Breast epithelium (tissue), 4 donors: ENCODE results near the gene GPR55. TPM values are rescaled to one million over a fixed set of nuclear protein-coding genes. Genes with fewer than 3 reads are reported as not detected.

Experiments
- DNase-seq, 2 donors: peaks; one replicate each; pipeline ENCODE4 v3.0.0-alpha.2; 2019; ENCODE audit warnings: low spot score in 2 of 2
- H3K27ac ChIP-seq, 2 donors: fragments of 200-600 bp; sonication (generic) in 1 of 2; one replicate each; pipeline ENCODE4 v1.5.1; 2016 to 2019; ENCODE audit warnings: mild to moderate bottlenecking in 1 of 2
- H3K27me3 ChIP-seq, 2 donors: fragments of 200-600 bp; sonication (generic) in 1 of 2; one replicate each; pipeline versions ENCODE4 v1.5.1 to v1.6.0; 2017 to 2019; ENCODE audit warnings: control low read depth in 1 of 2, mild to moderate bottlenecking in 1 of 2
- H3K36me3 ChIP-seq: fragments of 200-600 bp; one replicate; pipeline ENCODE4 v1.5.1; 2019
- H3K4me1 ChIP-seq, 2 donors: fragments of 200-600 bp; sonication (generic); one replicate each; pipeline ENCODE4 v1.5.1; 2016 to 2019; ENCODE audit warnings: control low read depth in 1 of 2
- H3K4me3 ChIP-seq, 3 donors: fragments of 200-600 bp; sonication (generic); 1 replicate in 2 of 3; 2 replicates in 1 of 3; pipeline ENCODE4 v1.5.1; 2016 to 2019; ENCODE audit warnings: mild to moderate bottlenecking in 3 of 3, moderate library complexity in 2 of 3
- H3K9me3 ChIP-seq, 2 donors: fragments of 200-600 bp; sonication (generic) in 1 of 2; one replicate each; pipeline ENCODE4 v1.5.1; 2016 to 2019; ENCODE audit warnings: control low read depth in 1 of 2
- CTCF ChIP-seq, 3 donors: fragments of 450-650 bp; IDR thresholded peaks; one replicate each; pipeline ENCODE4 v1.5.1; 2016 to 2017; ENCODE audit warnings: antibody characterized with exemption in 3 of 3, mild to moderate bottlenecking in 3 of 3, moderate library complexity in 3 of 3
- POLR2A ChIP-seq: fragments of 450-650 bp; IDR thresholded peaks from one replicate; pipeline ENCODE4 v1.6.1; 2016; ENCODE audit warnings: antibody characterized with exemption, mild to moderate bottlenecking, moderate library complexity
- POLR2AphosphoS5 ChIP-seq, 3 donors: sonication (generic); formaldehyde crosslinking; IDR thresholded peaks; one replicate each; pipeline ENCODE4 v1.6.1; 2017; ENCODE audit warnings: antibody characterized with exemption in 3 of 3
- intact Hi-C: fragments of 100-400 bp; cut with DNase I; formaldehyde crosslinking; loops from one replicate; pipeline ENCODE4 v1.15.1; 2023; ENCODE audit warnings: low total_unique reads
- total RNA-seq, 3 donors: library from RNA; depleted of rRNA; stranded (reverse); fragments of >200 nt; gene quantifications; one replicate each; pipeline ENCODE4 v1.1.0, GENCODE V29; 2016

The GPR55 gene
- total RNA-seq, 3 donors from 2014 or later: 0.16 to 0.44 TPM; not detected in 1

GRCh38 chr2:230955163-230955737, 30.2 kb upstream of the GPR55 start:
- intact Hi-C loops: no loop called here
- Histone ChIP-seq H3K36me3 (no peaks in the 10 kb centered on the region), H3K9me3 (no peaks in the 10 kb centered on the region), H3K27ac (no peak overlapping the region), H3K4me3 (no peak overlapping the region), H3K4me1 (peaks cover 0 to 3% of the 10 kb centered on the region in 2 donors), H3K27me3 (no peaks in the 10 kb centered on the region)
- TF ChIP-seq POLR2A: no peak
- no peak for TF ChIP-seq CTCF (IDR thresholded peaks at IDR 0.05)
- no peak for TF ChIP-seq POLR2AphosphoS5 (IDR thresholded peaks at IDR 0.05)
- no peak for DNase-seq

GRCh38 chr2:230954746-230955145, 29.7 kb upstream of the GPR55 start:
- TF ChIP-seq POLR2AphosphoS5 (IDR thresholded peaks at IDR 0.05) (no peak), CTCF (IDR thresholded peaks at IDR 0.05) (no peak), POLR2A (no peak)
- Histone ChIP-seq H3K36me3 (no peaks in the 10 kb centered on the region), H3K27ac (no peak overlapping the region), H3K4me1 (peaks cover 0 to 3% of the 10 kb centered on the region in 2 donors), H3K27me3 (no peaks in the 10 kb centered on the region), H3K4me3 (no peak overlapping the region), H3K9me3 (no peaks in the 10 kb centered on the region)
- intact Hi-C loops: no loop called here
- DNase-seq: no peak

- no peak for DNase-seq
- TF ChIP-seq CTCF (IDR thresholded peaks at IDR 0.05) (no peak), POLR2A (no peak), POLR2AphosphoS5 (IDR thresholded peaks at IDR 0.05) (no peak)
- intact Hi-C loops: no loop called here
Observed at GRCh38 chr2:230953845-230954244, 28.8 kb upstream of the GPR55 start.

GRCh38 chr2:230952226-230952956, 27.3 kb upstream of the GPR55 start:
- H3K27ac ChIP-seq: no peak overlapping the region
- H3K4me1 ChIP-seq: peaks cover 0 to 2% of the 10 kb centered on the region in 2 donors
- no peaks in the 10 kb centered on the region for H3K36me3 ChIP-seq
- no peak overlapping the region for H3K4me3 ChIP-seq
- H3K27me3 ChIP-seq: no peaks in the 10 kb centered on the region
- TF ChIP-seq POLR2A (no peak), POLR2AphosphoS5 (IDR thresholded peaks at IDR 0.05) (no peak), CTCF (IDR thresholded peaks at IDR 0.05) (no peak)
- DNase-seq: no peak
- intact Hi-C loops: loop anchor here (1.0 kb wide), 1 partner anchor 10 kb away; no protein-coding TSS in a partner anchor
- H3K9me3 ChIP-seq: no peaks in the 10 kb centered on the region

More at GRCh38 chr2:230953845-230954244, 28.8 kb upstream of the GPR55 start:
- Histone ChIP-seq H3K4me1 (peaks cover 0 to 3% of the 10 kb centered on the region in 2 donors), H3K27ac (no peak overlapping the region), H3K4me3 (no peak overlapping the region), H3K9me3 (no peaks in the 10 kb centered on the region), H3K36me3 (no peaks in the 10 kb centered on the region), H3K27me3 (no peaks in the 10 kb centered on the region)

GRCh38 chr2:230951396-230951795, 26.4 kb upstream of the GPR55 start:
- Histone ChIP-seq H3K27me3 (no peaks in the 10 kb centered on the region), H3K4me3 (no peak overlapping the region), H3K27ac (no peak overlapping the region), H3K4me1 (no peaks in the 10 kb centered on the region), H3K9me3 (no peaks in the 10 kb centered on the region), H3K36me3 (no peaks in the 10 kb centered on the region)
- DNase-seq: no peak
- intact Hi-C loops: no loop called here
- TF ChIP-seq POLR2AphosphoS5 (IDR thresholded peaks at IDR 0.05): no peak
- TF ChIP-seq POLR2A: no peak
- no peak for TF ChIP-seq CTCF (IDR thresholded peaks at IDR 0.05)
